Osteoblast (primary cell): ENCODE measurements around the gene FAM107A. TPM values are rescaled to one million over a fixed set of nuclear protein-coding genes. Genes with fewer than 3 reads are reported as not detected.

ENCODE experiments used
- DNase-seq: peaks from one replicate; pipeline ENCODE4 v3.0.0; 2011; ENCODE audit warnings: low spot score, mixed read lengths; ENCODE audit not compliant: insufficient read length; ENCODE audit errors: missing footprints
- H2AFZ ChIP-seq: 2 replicates; pipeline ENCODE4 v1.6.0; 2011; ENCODE audit warnings: mild to moderate bottlenecking, low read length
- H3K27ac ChIP-seq: 2 replicates; pipeline ENCODE4 v1.5.1; 2011; ENCODE audit warnings: mild to moderate bottlenecking, low read depth, low read length, moderate library complexity
- H3K27me3 ChIP-seq: 2 replicates; pipeline ENCODE4 v1.6.0; 2012; ENCODE audit warnings: mild to moderate bottlenecking, control low read depth, inconsistent platforms, low read length, moderate library complexity; ENCODE audit not compliant: insufficient read depth
- H3K36me3 ChIP-seq: 2 replicates; pipeline ENCODE4 v1.5.1; 2011; ENCODE audit warnings: mild to moderate bottlenecking, low read length, control low read depth, moderate library complexity; ENCODE audit not compliant: insufficient read depth
- H3K4me1 ChIP-seq: 2 replicates; pipeline ENCODE4 v1.5.1; 2011; ENCODE audit warnings: mild to moderate bottlenecking, low read length, control low read depth, moderate library complexity; ENCODE audit not compliant: insufficient read depth
- H3K4me2 ChIP-seq: 2 replicates; pipeline ENCODE4 v1.6.0; 2011; ENCODE audit warnings: mild to moderate bottlenecking, low read length; ENCODE audit not compliant: insufficient read depth
- H3K4me3 ChIP-seq: fragments of 200-600 bp; sonication (generic); 3 replicates; pipeline ENCODE4 v1.5.1; 2012; ENCODE audit warnings: mild to moderate bottlenecking, low read length, inconsistent platforms; ENCODE audit not compliant: insufficient read depth
- H3K79me2 ChIP-seq: 2 replicates; pipeline ENCODE4 v1.6.0; 2012; ENCODE audit warnings: mild to moderate bottlenecking, low read length, control low read depth, inconsistent platforms; ENCODE audit not compliant: insufficient read depth
- H3K9me3 ChIP-seq: 2 replicates; pipeline ENCODE4 v1.5.1; 2011; ENCODE audit warnings: low read depth, low read length, control low read depth
- H4K20me1 ChIP-seq: 2 replicates; pipeline ENCODE4 v1.6.0; 2012; ENCODE audit warnings: mild to moderate bottlenecking, low read length, control low read depth; ENCODE audit not compliant: insufficient read depth
- CTCF ChIP-seq: IDR thresholded peaks from 2 replicates; pipeline ENCODE4 v1.5.1; 2011; ENCODE audit warnings: mild to moderate bottlenecking, low read depth, low read length, moderate library complexity; ENCODE audit errors: extremely low read depth
- total RNA-seq: library from RNA; depleted of rRNA; stranded (reverse); fragments of >200 nt; gene quantifications from 2 replicates; pipeline ENCODE4 v1.2.3, GENCODE V29; 2012

Gene FAM107A
- total RNA-seq, 1 donor, result not detected

- peaks cover 25% of the 10 kb centered on the region for H3K27me3 ChIP-seq
These were observed 26.8 kb upstream of the FAM107A start for GRCh38 chr3:58604031-58604430.

GRCh38 chr3:58603606-58604005 lies 26.4 kb upstream of the FAM107A start:
- DNase-seq, result no peak
- no peak for TF ChIP-seq CTCF
- peaks cover 25% of the 10 kb centered on the region for H3K27me3 ChIP-seq
- no peaks in the 10 kb centered on the region for H3K4me1 ChIP-seq
- H3K27ac ChIP-seq, result no peak overlapping the region
- no peak overlapping the region for H3K4me3 ChIP-seq
- no peaks in the 10 kb centered on the region for H3K79me2 ChIP-seq
- H3K9me3 ChIP-seq, result no peaks in the 10 kb centered on the region
- no peak overlapping the region for H2AFZ ChIP-seq
- H3K36me3 ChIP-seq, result no peaks in the 10 kb centered on the region
- H3K4me2 ChIP-seq, result no peak overlapping the region
- no peaks in the 10 kb centered on the region for H4K20me1 ChIP-seq

More at GRCh38 chr3:58604031-58604430, 26.8 kb upstream of the FAM107A start:
- Histone ChIP-seq H3K27ac (no peak overlapping the region), H3K9me3 (no peaks in the 10 kb centered on the region), H3K4me3 (no peak overlapping the region), H3K79me2 (no peaks in the 10 kb centered on the region), H3K36me3 (no peaks in the 10 kb centered on the region), H3K4me1 (no peaks in the 10 kb centered on the region), H4K20me1 (no peaks in the 10 kb centered on the region), H3K4me2 (no peak overlapping the region), H2AFZ (no peak overlapping the region)
- no peak for TF ChIP-seq CTCF
- DNase-seq, result no peak

- Histone ChIP-seq H3K9me3 (no peaks in the 10 kb centered on the region), H3K27me3 (peaks cover 13% of the 10 kb centered on the region), H2AFZ (no peak overlapping the region), H3K4me2 (no peak overlapping the region), H3K4me1 (no peaks in the 10 kb centered on the region), H3K36me3 (no peaks in the 10 kb centered on the region), H3K79me2 (no peaks in the 10 kb centered on the region), H3K27ac (no peak overlapping the region), H3K4me3 (no peak overlapping the region), H4K20me1 (no peaks in the 10 kb centered on the region)
- TF ChIP-seq CTCF, result no peak
- no peak for DNase-seq
These were observed 20.6 kb upstream of the FAM107A start for GRCh38 chr3:58597770-58598310.

GRCh38 chr3:58596834-58597518 lies 19.8 kb upstream of the FAM107A start:
- H3K4me2 ChIP-seq, result no peak overlapping the region
- no peak overlapping the region for H2AFZ ChIP-seq
- no peak for DNase-seq
- no peaks in the 10 kb centered on the region for H3K9me3 ChIP-seq
- H3K79me2 ChIP-seq, result no peaks in the 10 kb centered on the region
- no peaks in the 10 kb centered on the region for H3K4me1 ChIP-seq
- no peak for TF ChIP-seq CTCF
- peaks cover 15% of the 10 kb centered on the region for H3K27me3 ChIP-seq
- no peaks in the 10 kb centered on the region for H3K36me3 ChIP-seq
- no peak overlapping the region for H3K4me3 ChIP-seq
- no peak overlapping the region for H3K27ac ChIP-seq
- H4K20me1 ChIP-seq, result no peaks in the 10 kb centered on the region
